ENCODE measurements around the gene ENPP6.

The ENPP6 gene

DNA sequence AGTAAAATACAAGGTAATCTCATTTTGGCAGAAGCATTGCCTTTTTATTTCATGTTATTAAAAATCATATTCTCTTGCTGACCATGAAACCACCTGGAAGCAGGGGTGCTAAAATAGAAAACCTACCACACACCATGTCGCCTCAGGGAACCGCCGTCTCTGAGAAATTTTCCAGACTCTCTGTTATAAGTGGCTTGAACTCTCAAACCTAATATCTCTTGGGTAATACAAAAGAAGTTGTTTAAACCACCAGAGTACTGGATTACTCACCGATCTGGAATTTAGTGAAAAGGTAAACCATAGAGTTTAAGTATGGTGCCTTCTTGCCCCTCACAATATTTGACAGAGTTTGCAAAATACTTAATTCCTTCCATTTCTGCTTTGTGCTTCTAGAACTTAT lies 27.7 kb downstream of the ENPP6 start:
- DNase-seq, result no peak

DNA sequence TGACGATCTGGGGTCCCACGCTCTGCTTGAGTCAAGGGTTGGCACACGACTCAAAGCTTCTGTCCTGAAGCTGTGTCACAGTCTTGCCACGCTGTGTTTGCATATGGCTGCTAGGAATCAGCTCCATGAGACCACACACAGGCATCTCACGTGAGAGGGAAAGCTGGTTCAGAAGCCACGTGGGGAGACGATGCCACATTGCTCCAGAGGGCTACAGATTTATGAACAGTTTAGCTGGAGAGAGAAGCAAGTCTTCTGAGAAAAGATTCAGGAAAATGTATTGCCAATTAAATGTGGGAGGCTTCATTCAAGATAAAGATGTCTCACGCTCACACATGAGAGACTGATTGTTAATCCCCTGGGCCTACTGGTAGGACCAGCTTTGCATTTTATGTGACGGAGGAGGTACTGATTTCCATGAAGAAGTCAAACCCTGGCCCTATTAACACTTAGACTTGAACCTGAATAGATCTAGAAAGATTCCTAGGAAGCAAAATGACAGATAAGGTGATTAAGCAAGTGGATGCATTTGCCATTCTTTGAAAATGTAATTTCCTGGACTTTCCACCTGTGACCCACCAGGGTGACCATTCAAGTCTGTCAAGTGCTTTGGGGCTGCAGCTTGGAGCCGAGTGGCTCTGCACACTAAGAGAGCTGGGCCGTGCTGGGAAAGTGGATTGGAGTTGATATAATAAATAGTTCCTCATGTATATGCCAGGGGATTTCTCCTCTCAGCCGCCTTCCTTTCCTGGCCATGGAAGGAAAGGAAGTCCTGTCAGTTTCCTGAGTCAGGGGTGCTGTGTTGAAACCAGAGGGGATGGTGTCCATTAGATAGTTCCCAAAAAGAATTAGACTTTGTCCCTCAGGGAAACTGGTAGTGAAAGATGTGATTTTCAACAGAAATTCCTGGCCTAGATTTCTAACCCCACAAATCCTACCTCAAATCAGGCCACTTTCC lies 29.0 kb downstream of the ENPP6 start:
- DNase-seq, result no peak

DNA sequence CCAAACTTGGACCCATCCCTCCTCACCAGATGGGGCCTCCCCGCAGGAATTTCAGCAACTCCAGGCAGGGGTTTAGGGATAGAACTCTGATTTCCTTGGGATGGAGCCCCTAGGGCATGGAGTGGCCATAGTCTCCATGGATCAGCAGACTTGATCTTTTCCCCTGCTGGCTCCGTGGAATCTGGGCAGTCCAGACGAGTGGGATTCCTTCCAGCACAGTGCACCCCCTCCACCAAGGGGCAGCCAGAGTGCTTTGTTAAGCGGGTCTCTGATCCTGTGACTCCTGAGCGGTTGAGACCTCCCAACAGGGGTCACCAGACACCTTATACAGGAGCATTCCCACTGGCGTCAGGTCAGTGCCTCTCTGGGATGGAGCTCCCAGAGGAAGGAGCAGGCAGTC lies 40.4 kb downstream of the ENPP6 start:
- DNase-seq, result no peak

DNA sequence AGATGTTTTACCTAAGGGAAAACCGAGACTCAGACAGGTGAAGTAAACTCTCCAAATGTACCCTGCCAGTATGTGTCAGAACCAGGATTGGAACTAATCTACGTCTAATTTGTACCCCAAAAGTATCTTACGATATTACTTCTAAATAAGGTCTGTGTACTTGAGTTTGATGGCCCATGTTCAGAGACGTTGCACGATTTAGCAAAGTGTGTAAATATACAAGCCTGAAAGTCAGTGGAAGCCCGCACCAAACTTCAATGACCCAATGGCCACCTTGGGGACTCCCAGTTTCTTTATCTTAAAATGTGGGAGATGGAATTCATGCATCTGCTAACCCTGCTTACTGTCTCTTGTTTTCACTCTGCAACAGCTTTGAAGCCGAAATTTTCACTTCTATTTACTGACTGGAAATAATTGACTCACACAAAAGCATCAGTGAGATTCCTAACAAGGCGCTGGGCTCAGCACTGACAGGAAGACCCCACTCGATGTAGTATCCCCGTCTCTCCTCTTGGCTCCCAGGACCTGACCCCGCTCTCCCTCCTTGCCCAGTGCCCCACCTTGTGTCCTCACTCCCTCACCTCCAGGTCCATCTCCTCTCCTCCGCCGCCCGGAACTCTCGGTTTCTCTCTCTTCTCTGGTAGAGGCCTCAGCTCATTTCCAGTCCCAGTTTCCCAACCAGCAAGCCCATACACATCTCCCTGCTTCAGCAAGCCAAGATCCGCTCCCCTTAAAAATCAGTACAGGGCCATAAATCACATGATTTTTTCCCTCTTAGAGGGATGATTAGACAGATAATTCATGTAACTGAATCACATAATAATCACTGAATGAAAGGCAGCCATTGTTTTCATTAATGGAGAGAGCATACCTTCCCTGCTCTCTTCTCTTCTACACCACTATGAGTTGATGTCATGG lies 42.8 kb downstream of the ENPP6 start:
- DNase-seq, result no peak

DNA sequence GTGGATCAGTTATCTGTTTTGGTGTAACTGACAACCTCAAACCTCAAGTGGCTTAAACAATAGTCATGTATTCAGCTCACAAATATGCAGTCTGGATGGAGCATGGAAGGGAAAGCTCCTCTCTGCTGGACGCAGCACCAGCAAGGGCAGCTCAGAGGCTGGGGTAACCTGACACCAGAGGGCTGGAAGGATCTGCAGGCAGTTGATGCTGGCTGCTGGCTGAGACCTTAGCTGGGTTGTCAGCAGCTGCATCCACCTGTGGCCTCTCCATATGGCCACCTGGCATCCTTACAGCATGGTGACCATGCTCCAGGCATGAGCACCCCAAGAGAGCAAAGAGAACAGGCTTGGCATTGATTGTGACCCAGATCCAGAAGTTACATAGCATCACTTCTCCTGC lies 46.7 kb downstream of the ENPP6 start:
- peak; percentile 62 for DNase-seq

DNA sequence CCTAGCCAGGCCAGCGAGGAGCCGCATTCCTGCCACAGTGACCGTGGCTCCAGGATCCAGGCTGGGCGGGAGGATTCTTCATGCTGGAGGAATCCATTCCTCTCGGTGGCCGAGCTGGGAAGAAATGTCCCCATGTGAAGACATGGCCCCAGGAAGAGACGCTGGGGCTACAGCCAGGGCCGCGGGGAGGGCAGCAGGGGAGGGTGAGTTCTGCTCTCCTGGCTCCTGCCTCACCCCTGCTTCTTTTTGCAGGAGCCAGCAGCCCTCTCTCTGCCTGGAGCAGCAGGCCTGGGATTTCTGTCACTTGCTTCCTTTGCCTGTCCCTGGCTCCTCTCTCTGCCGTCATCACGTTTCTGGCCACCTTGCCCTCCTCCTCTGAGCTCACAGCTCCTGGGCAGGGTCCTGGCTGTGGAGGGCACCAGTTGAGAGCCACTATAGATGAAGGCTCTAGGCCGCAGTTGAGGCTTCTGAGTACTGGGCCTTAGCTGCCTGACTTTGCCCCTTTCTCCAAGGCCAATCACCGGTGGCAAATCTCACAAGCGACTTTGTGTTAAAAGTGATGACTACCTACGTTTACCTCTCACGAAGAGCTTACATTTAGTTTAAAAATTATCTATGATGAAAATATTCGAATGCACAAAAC lies 48.3 kb downstream of the ENPP6 start:
- DNase-seq, result no peak

DNA sequence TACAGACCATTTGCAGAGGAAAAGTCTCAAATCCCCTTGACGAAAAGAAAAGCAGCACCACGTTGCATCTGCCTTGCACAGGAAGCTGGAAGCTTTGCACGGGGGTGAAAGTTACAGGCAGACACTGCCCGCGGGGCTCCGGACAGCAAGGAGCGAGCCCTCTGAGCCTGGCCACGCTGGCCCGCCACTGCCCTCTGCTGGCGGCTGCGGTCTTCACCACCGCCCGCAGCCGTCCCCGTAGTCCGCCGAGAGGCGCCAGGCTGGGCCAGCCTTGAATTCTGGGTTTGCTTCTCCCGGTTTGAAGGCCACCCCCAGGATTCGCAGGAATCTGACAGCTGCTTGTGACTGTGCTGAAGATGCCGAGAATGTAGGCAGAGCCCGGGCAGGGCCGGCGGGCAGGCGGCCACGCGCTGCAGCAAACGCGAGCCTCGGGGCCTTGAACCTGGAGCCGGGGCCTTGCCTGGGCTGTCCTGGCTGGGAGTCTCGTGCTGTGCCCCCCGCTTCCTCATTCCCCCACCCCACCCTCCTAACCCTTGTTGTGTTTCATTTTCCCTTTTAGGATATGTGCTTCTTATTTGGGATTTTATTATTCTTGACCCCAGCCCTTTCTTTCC lies 49.2 kb downstream of the ENPP6 start:
- peak; percentile 45 for DNase-seq

DNA sequence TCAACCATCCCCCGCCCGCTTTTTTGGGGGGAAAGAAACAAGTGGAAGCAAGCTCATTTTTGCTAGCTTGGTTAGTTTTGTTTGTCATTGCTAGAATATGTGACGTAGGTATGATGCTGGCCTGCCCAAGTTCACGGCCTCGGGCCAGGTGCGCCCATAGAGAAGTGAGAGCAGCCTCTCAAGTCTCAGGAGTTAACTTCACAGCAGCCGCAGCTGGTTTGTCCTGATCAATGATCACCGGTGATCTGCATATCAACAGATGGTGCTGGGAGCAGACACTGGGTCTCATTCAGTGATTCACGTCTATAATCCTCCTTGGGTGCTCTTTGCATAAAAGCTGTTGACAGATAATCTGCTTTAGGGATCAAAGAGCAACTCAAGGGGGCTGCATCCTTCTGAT lies 50.1 kb downstream of the ENPP6 start:
- DNase-seq, result no peak

DNA sequence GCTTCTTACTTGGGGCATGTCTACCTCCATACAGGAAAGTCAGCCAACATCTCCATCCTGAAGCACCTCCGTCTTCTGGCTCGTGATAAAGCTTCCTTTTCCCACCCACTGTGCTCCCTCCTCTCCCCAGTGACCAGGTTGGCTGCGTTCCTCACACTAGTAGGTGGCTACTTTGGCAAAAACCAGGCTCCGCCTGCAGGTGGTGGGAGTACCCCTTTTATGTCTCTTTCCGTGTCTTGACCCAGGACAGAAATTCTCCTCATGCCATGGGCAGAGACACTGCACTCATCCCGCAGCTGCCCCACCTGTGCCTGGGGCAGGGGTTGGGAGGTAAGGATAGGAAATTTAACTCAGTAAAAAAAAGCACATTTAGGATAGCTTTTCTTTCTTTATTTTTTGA lies 50.9 kb downstream of the ENPP6 start:
- no peak for DNase-seq

DNA sequence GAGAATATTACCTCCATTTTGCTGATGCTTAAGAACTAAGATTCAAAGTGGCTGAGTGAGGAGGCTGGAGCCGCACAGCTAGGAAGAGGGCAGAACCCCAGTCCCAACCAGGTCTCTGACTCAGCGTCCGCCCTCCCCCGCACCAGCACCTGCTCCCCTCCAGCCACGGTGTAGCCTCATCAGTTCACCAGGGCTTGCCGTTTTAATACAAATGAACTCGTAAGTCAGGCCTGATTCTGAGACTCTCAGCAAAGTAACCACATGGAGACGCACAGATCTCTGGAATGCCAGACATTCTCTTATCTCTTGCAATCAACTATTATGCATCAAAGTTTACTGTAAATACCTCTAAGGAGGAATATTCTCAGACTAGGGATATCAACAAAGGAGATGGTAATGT lies 52.4 kb downstream of the ENPP6 start:
- no peak for DNase-seq

DNA sequence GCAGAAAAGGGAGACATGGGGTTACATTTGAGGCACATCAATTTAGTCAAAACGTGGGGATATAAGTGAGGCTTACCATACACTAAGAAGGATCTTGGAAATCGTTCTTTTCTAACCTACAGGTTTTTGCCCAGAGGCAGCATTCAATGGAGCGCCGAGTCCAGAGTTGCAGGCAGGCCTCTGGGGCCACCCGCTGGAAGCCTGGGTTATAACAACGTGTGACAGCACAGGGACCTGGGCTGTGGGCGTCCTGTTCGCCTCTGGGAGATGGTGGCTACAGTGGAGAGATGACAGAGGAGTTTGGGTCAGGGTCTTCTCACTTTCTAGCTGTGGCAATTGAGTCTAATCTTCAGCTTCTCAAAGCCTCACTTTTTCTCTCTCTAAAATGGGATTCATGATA lies 53.9 kb downstream of the ENPP6 start:
- DNase-seq, result peak; percentile 22

DNA sequence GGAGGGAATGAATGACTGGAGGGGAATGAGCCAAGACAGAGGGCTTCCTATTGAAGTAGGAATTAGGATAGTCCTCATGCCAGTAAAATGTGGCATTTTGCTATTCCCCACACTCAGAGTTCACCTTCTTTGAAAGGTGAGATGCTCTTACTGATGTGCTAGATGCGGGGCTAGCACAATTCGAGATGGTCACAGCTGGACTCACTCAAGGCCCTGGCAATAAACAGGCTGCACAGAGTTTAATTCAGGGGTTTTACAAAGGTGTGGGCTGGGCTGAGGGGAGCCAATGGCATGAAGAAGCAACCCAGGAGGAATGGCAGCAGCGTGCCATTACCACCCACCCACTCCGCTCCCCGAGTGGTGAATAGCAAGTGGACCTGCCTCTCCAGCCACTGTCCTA lies 55.1 kb downstream of the ENPP6 start:
- DNase-seq, result no peak

DNA sequence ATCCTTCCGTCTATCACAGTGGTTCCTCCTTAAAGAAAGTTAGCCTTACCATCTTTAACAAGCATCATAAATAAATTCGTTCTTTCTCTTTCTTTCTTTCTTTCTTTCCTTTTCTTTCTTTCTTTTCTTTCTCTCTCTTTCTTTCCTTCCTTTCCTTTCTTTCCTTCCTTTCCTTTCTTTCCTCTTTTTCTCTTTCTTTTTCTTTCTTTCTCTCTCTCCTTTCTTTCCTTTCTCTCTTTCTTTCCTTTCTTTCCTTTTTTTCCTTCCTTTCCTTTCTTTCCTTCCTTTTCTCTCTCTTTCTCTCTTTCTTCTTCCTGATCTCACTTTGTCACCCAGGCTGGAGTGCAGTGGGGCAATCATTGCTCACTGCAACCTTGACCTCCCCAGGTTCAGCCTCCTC lies 60.4 kb downstream of the ENPP6 start:
- DNase-seq, result no peak

DNA sequence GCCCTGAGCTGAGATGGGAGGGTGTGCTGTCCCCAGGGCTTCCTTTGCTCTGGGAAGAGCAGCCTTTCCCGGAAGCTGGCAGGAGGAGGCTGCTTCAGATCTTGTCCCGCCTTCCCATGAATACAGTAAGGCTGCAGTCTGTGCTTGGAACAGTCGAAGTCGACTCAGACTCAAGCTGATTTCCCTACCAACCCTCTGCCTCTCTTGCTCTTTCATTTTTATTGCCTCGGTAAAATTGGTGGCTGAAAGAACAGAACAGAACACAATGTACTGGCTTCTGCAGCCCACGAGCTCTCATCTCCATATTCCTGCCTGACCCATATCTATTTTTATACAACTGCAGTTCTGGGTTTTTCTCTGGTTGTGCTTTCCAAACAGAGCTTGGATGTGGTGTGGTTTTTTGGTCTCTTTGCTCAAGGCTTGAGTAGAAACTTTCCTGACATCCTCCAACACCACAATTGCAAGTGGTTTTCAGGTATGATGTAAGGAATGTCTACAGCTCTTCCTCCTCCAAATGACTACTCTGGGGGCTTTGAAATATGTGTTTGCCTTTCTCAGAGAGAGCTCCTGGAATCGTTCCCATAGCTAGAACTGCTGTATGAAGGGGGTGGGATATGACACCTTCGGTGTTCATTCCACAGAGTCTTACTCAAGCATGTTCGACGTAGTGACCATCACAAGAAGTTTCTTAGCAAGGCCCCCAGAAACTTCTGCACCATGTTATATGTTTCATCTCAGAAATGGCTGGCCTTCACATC lies 61.3 kb downstream of the ENPP6 start:
- no peak for DNase-seq

DNA sequence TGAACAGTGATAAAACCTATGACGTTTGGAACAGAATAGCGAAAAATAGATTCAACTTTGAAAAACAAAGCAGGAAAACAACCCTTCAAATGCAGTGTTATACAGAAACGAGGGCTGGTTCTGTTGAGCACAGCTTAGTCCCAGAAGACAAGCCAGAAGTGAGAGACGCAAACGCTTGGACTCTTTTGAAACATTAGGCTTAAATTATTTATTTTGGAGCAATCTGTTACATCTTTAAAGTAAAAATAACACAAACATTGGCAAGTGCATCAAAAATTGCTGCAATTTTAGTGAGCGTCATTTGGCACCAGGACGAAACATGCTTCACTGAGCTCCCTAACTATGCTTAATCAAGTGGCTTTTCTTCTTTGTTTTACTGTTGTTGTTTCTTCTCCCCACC lies 63.5 kb downstream of the ENPP6 start:
- DNase-seq, result no peak

DNA sequence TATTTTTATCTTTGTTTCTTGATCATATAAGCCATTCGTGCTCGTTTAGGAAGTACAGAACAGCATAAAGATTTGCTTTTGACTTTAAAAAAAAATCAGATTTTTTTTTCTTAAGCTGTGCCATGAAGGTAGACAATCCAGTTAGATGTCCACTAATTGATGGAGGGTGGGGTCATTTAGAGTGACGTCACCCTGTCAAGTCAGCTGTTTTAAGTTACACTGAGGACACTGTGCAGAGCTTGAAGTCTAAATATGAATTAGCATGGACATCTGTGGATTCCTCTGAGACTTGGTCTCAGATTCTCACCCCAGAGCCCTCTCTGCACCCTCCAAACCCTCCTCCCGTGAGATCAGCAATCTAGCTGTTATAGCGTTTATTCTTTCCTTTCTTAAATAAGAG lies 63.9 kb downstream of the ENPP6 start:
- DNase-seq, result no peak

DNA sequence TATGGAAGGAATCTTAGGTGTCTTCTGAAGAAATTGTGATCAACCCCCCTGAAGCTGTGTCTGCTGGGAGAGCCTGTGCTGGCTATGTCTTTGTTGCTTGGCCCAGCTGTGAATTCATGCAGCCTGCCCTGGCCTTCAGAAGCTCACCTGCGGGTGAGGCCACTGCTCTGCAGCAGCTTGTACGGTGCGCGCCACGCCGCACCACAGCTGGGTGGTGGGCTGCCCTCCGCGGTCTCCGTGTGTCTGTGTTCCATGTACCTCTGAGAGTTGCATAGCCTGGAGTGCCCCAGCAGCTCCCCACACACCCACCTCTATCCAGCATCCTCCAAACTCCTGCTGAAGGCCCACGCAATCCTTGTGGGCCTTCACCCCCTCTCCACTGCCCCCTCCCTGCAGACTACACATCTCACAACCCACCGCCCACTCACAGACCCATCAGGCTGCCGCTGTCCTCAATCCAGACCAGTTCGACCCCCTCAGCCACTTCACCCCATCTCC lies 65.6 kb downstream of the ENPP6 start:
- DNase-seq, result no peak

DNA sequence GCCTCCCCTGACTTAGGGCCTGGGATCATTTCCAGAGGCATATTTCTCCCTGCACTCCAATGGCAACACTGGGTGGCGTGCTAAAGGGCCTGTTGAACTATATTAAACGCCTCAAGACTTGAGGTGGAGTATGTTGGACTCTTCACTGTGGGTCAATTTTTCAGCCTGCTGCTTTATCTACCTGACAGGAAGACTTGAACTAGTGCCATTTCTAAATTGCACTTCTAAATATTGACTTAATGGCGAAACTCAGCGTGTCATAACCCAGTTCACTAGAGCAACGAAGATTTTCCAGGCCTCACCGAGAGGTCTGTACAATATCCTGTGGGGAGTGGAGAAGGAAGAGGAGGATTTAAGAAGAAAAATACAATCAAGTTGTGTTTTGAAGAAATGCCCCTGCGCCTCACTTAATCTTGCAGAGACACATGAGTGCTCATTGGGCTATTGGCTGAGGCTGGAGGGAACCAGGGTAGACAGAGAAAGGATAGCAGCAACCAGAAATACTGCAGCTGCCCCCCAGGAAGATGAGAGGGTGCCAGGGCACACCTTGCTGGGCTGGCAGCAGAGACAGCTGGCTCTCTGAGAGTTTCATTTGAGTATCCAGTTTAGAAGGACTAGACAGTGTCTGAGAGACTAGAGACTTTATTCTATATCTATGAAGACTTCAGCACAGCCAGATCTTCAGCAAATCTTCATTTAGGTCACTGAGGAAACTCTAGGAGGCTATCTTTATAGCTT lies 67.4 kb downstream of the ENPP6 start:
- DNase-seq, result no peak

DNA sequence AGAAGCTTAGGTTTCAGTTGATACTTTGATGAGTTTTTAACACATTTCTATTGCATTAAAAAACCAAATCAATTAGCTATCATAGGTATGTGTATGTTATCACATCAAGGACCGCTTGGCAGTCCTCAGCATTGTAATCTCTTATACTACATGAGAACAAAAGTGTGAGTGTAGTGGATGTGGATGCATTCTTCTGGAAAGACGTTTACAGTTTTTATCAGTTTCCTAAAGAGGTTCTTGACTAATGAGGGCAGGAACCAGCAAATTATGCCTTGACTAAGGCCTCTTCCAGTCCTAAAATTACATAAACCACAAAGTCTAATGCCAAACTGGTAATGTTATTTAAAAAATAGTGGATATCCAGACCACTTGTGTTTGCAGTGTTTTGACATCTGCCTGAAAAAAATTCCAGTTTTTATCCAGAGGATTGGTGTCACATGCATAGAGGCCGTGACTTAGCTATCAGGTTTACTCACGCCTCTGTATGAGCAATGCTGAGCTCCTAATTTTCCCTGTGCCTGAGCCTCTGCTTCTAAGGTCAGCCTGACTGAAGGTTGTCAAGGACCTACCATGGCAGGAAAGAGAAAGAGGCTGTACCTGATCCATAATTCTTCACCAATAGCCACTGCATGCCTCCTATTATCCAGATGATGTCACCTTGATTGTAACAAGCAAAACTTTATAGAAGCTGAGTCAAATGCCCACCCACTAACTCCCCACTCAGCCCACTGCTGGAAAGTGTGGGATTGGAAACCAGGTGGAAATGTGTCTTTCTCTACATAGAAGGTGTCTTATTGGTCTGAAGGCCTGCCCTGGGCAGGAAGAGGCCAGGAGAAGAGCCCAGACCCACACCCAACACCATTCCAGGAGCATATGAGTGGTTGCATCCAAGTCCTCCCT lies 68.7 kb downstream of the ENPP6 start:
- DNase-seq, result no peak

Measured in fibroblast of skin of back (primary cell).